ENCODE measurements around the gene MAP3K12.

GRCh38 chr12:53495903-53496751 is 3.1 kb downstream of the MAP3K12 start:
- TF ChIP-seq EZH2 (IDR thresholded peaks at IDR 0.05; ENCODE audit: borderline replicate concordance, insufficient read depth, low read length, poor library complexity, severe bottlenecking) (no peak), CTCF (IDR thresholded peaks at IDR 0.05; ENCODE audit: poor library complexity, severe bottlenecking) (no peak), REST (IDR thresholded peaks at IDR 0.05; ENCODE audit: borderline replicate concordance) (no peak), EP300 (conservative IDR thresholded peaks at IDR 0.05; ENCODE audit: poor library complexity, severe bottlenecking) (no peak), POLR2AphosphoS5 (IDR thresholded peaks at IDR 0.05) (no peak), SMC3 (conservative IDR thresholded peaks at IDR 0.05; ENCODE audit: poor library complexity) (no peak), TAF1 (IDR thresholded peaks at IDR 0.05; ENCODE audit: low read depth) (no peak)

All from neural cell (in vitro differentiated cells).